Measurements from ENCODE around the gene TMEM229B.

The TMEM229B gene

GRCh38 chr14:67432050-67432564 lies 56.4 kb downstream of the TMEM229B start:
- Histone ChIP-seq H3K4me3 (ENCODE audit: low read depth, low read length) (no peak overlapping the region), H3K27me3 (replicated peaks) (peaks cover 4% of the 10 kb centered on the region), H3K36me3 (replicated peaks) (no peaks in the 10 kb centered on the region), H3K27ac (no peak overlapping the region)
- no peak for DNase-seq
- in situ Hi-C loops (cut with HindIII; ENCODE audit: low pct_ligation_motif_present, low sequenced_read_pairs): no loop called here
- TF ChIP-seq CTCF (IDR thresholded peaks at IDR 0.05; ENCODE audit: low read depth, low read length, missing control alignments): no peak

GRCh38 chr14:67429510-67430205 lies 58.9 kb downstream of the TMEM229B start:
- Histone ChIP-seq H3K27ac (no peak overlapping the region), H3K27me3 (replicated peaks) (peaks cover 4% of the 10 kb centered on the region), H3K36me3 (replicated peaks) (no peaks in the 10 kb centered on the region), H3K4me3 (ENCODE audit: low read depth, low read length) (no peak overlapping the region)
- no peak for DNase-seq
- TF ChIP-seq CTCF (IDR thresholded peaks at IDR 0.05; ENCODE audit: low read depth, low read length, missing control alignments): no peak
- in situ Hi-C loops (cut with HindIII; ENCODE audit: low pct_ligation_motif_present, low sequenced_read_pairs): no loop called here

GRCh38 chr14:67428501-67429031 lies 60.0 kb downstream of the TMEM229B start:
- Histone ChIP-seq H3K36me3 (replicated peaks) (no peaks in the 10 kb centered on the region), H3K27me3 (replicated peaks) (no peaks in the 10 kb centered on the region), H3K4me3 (ENCODE audit: low read depth, low read length) (no peak overlapping the region), H3K27ac (no peak overlapping the region)
- peak; percentile 10 for TF ChIP-seq CTCF (IDR thresholded peaks at IDR 0.05; ENCODE audit: low read depth, low read length, missing control alignments)
- DNase-seq: peak; percentile 55
- in situ Hi-C loops (cut with HindIII; ENCODE audit: low pct_ligation_motif_present, low sequenced_read_pairs): no loop called here

- H3K27ac ChIP-seq: no peak overlapping the region
- no peak overlapping the region for H3K4me3 ChIP-seq (ENCODE audit: low read depth, low read length)
- H3K36me3 ChIP-seq (replicated peaks): no peaks in the 10 kb centered on the region
- peak; percentile 87 for TF ChIP-seq CTCF (IDR thresholded peaks at IDR 0.05; ENCODE audit: low read depth, low read length, missing control alignments)
- H3K27me3 ChIP-seq (replicated peaks): no peaks in the 10 kb centered on the region
- peak; percentile 54 for DNase-seq
- in situ Hi-C loops (cut with HindIII; ENCODE audit: low pct_ligation_motif_present, low sequenced_read_pairs): no loop called here
These were observed 61.4 kb downstream of the TMEM229B start for GRCh38 chr14:67426983-67427606.

GRCh38 chr14:67426161-67426560 lies 62.4 kb downstream of the TMEM229B start:
- Histone ChIP-seq H3K27ac (no peak overlapping the region), H3K4me3 (ENCODE audit: low read depth, low read length) (no peak overlapping the region), H3K36me3 (replicated peaks) (no peaks in the 10 kb centered on the region), H3K27me3 (replicated peaks) (no peaks in the 10 kb centered on the region)
- in situ Hi-C loops (cut with HindIII; ENCODE audit: low pct_ligation_motif_present, low sequenced_read_pairs): no loop called here
- no peak for DNase-seq
- no peak for TF ChIP-seq CTCF (IDR thresholded peaks at IDR 0.05; ENCODE audit: low read depth, low read length, missing control alignments)
